Endothelial cell of hepatic sinusoid (primary cell): ENCODE data around the gene KCNJ6.

Experiments
- in situ Hi-C: cut with HindIII; loops from 2 replicates; pipeline ENCODE4 v1.10.0; 2017; ENCODE audit warnings: low sequenced_read_pairs

The KCNJ6 gene

DNA sequence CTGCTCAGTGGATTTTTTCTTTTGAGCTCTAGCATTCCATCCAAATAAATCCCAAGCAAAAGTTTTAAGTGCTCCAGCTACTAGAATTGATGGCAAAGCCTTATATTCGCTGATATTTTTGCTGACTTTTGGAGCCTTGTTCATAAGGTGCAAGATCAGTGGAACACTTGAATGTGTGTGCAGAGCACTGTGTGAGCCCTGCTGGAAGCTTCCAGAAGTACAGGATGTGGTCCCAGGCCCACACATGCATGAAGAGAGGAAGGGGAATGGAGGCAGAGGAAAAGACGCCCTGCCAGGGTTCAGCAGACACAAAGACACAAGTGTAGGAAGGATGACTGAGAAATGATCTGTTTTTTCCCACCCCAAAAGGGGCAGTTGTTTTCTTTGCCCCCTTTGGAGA, 169.4 kb downstream of the KCNJ6 start:
- in situ Hi-C loops: loop anchor here (25.0 kb wide), 1 partner anchor 590 kb away; no protein-coding TSS in a partner anchor

DNA sequence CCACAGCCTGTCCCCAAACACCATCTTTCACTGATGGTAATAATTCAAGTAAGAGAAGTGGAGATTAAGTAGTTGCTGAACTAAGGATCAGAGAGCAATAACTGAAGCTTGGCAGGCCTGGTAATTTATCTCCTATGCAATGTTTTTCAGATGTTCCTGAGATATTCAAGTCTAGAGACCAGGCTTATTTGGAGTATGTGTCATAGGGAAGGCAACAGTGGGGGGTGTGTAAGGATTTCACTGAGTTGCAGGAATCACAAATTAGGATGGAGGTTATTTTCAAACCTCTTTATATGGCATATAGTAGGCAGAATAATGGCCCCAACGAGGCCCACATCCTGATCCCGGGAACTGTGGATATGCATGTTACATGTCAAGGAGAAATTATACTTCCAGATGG, 171.7 kb downstream of the KCNJ6 start:
- in situ Hi-C loops: loop anchor here (5.0 to 25.0 kb wide), 2 partner anchors 42 to 593 kb away; no protein-coding TSS in a partner anchor

DNA sequence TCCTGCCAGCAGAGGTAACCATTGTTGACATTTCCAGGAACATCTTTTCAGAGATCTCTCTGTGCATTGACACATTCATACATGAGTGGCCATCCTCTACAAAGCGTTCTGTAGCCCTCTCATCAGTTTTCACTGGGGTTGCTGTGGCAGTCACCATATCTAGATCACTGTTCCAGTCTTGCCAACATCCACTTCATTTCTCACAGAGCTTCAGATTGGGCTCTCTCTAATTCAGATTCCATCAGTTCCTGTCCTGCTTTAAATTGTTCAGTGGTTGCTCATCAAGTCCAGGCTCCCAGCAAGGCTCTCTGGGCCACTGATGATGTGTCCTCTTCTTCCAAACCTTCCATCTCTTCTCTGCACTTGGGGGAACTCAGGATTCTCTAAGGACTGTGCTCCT, 173.7 kb downstream of the KCNJ6 start:
- in situ Hi-C loops: loop anchor here (5.0 to 25.0 kb wide), 2 partner anchors 40 to 595 kb away; no protein-coding TSS in a partner anchor

GRCh38 chr21:37742115-37742514, 174.1 kb downstream of the KCNJ6 start:
- in situ Hi-C loops: loop anchor here (5.0 to 25.0 kb wide), 2 partner anchors 40 to 595 kb away; no protein-coding TSS in a partner anchor

GRCh38 chr21:37737996-37738395, 178.3 kb downstream of the KCNJ6 start:
- in situ Hi-C loops: loop anchor here (25.0 kb wide), 1 partner anchor 599 kb away; no protein-coding TSS in a partner anchor

DNA sequence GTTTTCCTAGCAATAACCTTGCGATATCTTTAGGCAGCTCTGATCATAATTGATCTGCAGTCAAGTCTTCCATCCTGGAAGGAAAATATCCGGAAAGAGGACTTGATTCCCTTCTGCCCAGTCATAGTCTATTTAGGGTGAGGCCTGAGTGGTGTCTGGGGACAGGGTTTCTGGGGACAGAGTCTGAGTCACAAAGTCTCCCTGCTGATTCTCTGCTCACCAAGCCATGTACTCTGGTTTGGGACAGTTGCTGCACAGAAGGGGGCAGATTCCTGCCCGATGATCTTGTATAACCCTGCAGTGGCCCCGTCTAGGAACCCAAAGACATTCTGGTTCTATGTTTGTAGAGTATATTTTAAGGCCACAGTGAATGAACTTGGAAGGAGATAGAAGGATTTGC, 178.8 kb downstream of the KCNJ6 start:
- in situ Hi-C loops: loop anchor here (25.0 kb wide), 1 partner anchor 600 kb away; no protein-coding TSS in a partner anchor

DNA sequence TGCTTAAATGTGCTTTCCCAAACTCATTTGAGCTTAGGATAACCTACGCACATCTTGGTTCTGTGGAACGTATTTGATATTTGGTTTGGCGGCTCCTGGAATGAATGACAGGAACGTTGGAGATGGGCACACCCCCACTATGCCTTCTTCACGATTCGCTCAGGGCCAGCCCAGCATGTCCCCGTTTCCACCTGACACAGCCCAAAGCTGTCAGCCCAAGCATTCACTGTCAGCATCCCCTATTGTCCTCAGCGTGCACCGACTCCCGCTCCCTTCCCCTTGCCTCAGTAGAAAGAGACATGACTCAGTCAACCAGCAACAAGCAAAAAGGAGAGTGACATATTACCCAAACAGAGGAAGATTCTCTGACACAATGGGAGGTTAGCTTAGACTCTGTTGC, 181.4 kb downstream of the KCNJ6 start:
- in situ Hi-C loops: loop anchor here (25.0 kb wide), 1 partner anchor 602 kb away; no protein-coding TSS in a partner anchor

GRCh38 chr21:37732927-37733326, 183.3 kb downstream of the KCNJ6 start:
- in situ Hi-C loops: loop anchor here (25.0 kb wide), 1 partner anchor 604 kb away; no protein-coding TSS in a partner anchor

DNA sequence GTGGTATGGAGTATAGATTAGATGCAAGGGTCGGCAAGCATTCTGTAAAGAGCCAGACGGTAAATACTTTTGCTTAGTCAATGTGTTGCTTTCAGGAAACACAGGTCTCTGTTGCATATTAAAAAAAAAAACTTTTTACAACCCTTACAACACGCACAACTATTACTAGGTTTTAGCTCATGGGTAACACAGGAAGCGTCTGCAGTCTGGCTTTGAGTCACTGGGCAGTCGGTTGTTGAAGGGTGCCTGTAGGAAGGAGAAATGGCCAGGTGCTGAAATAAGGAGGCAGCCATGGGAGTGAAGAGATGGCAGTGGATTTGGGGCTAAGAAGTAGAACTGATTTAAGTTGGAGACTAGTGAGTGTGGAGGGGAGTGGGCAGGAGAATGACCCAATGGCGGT, 192.1 kb downstream of the KCNJ6 start:
- in situ Hi-C loops: loop anchor here (25.0 kb wide), 1 partner anchor 413 kb away; no protein-coding TSS in a partner anchor

- in situ Hi-C loops: loop anchor here (25.0 kb wide), 1 partner anchor 420 kb away; no protein-coding TSS in a partner anchor
These were observed 198.7 kb downstream of the KCNJ6 start for GRCh38 chr21:37717534-37717933.

DNA sequence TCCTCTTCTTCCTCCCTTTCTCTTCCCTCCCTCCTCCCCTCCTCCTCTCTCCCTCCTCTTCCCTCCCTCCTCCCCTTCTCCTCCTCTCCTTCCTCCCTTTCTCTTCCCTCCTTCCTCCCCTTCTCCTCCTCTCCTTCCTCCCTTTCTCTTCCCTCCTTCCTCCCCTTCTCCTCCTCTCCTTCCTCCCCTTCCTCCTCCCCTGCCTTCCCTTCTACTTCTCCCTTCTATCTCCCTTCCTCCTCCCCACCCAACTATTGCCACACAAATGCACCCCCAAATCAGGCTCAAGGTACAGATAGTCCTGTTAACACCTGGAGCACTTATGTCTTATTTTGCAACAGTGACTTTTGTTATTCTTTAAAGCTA, 203.7 kb downstream of the KCNJ6 start:
- in situ Hi-C loops: loop anchor here (5.0 to 25.0 kb wide), 2 partner anchors 40 to 425 kb away; no protein-coding TSS in a partner anchor

GRCh38 chr21:37711836-37712568, 204.3 kb downstream of the KCNJ6 start:
- in situ Hi-C loops: loop anchor here (5.0 to 25.0 kb wide), 2 partner anchors 40 to 425 kb away; no protein-coding TSS in a partner anchor

DNA sequence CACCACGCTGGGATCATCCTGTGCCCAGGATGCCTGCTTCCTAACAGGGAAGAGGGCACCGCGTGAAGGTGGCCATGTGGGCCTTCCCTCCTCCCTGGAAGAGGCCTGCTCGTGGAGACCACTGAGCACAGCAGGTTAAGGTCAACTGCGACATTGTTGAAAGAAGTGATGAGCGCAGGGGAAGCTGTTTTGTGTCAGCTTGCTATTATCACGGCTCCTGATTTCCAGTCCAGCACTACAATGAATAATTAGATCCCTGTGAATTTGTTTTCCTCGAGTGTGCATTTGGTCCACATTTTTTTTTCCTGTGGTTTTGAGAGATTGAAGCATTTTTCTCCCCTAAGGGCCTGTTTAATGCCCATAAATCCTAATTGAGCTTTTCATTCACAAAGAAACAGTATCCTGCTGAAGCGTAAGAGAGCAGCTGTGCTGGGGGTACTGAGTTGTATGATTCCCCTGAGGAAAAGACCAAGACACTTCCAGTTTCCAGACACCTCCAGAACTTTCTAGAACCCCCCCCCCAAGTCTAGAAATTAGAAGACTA, 204.9 kb downstream of the KCNJ6 start:
- in situ Hi-C loops: loop anchor here (5.0 to 25.0 kb wide), 2 partner anchors 39 to 426 kb away; no protein-coding TSS in a partner anchor

GRCh38 chr21:37710546-37711285, 205.5 kb downstream of the KCNJ6 start:
- in situ Hi-C loops: loop anchor here (5.0 to 25.0 kb wide), 2 partner anchors 38 to 427 kb away; no protein-coding TSS in a partner anchor

GRCh38 chr21:37704751-37705150, 211.5 kb downstream of the KCNJ6 start:
- in situ Hi-C loops: loop anchor here (5.0 to 25.0 kb wide), 2 partner anchors 38 to 433 kb away; no protein-coding TSS in a partner anchor

DNA sequence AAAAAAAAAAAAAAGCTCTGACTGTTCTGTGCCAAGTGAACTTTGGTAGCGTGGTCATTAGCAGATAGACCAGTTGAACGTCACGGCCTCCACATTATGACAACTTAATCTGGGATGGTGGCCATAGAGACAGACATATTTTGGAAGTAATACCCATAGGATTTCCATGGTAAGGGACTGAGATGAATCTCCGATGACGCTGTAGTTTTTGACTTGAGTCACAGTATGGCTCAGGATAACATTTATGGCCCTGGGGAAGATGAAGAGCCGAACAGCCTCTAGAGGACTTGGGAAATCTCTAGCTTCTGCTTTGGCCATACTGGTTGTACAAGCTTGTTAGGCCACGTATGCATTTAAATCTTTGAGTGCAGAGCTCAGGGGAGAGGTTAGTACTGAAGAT, 214.0 kb downstream of the KCNJ6 start:
- in situ Hi-C loops: loop anchor here (5.0 to 25.0 kb wide), 2 partner anchors 40 to 435 kb away; no protein-coding TSS in a partner anchor

GRCh38 chr21:37700641-37701202, 215.5 kb downstream of the KCNJ6 start:
- in situ Hi-C loops: loop anchor here (5.0 to 25.0 kb wide), 2 partner anchors 42 to 437 kb away; no protein-coding TSS in a partner anchor

- in situ Hi-C loops: no loop called here
These were observed 217.1 kb downstream of the KCNJ6 start for GRCh38 chr21:37699024-37699775.

GRCh38 chr21:37696936-37697335, 219.3 kb downstream of the KCNJ6 start:
- in situ Hi-C loops: no loop called here

DNA sequence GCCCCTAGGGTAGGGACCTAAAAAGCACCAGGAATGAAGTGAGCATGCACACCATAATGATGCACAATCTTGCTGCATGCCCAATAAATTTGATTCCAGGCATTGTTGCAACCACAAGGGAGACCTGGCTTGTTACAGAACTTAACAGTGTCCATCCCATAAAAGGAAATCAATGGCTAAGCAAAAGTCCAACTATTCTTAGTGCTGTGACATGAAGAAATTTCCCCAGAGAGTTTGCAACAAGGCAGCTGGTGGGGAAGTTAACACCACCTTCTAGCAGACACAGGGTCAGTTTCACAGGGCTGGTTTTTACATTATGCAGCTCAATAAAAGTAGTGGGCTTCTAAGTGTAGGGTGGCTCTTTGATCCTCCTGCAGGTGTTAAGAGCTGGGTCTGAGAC, 221.1 kb downstream of the KCNJ6 start:
- in situ Hi-C loops: no loop called here
